ENCODE results near the gene ARSK.

DNA sequence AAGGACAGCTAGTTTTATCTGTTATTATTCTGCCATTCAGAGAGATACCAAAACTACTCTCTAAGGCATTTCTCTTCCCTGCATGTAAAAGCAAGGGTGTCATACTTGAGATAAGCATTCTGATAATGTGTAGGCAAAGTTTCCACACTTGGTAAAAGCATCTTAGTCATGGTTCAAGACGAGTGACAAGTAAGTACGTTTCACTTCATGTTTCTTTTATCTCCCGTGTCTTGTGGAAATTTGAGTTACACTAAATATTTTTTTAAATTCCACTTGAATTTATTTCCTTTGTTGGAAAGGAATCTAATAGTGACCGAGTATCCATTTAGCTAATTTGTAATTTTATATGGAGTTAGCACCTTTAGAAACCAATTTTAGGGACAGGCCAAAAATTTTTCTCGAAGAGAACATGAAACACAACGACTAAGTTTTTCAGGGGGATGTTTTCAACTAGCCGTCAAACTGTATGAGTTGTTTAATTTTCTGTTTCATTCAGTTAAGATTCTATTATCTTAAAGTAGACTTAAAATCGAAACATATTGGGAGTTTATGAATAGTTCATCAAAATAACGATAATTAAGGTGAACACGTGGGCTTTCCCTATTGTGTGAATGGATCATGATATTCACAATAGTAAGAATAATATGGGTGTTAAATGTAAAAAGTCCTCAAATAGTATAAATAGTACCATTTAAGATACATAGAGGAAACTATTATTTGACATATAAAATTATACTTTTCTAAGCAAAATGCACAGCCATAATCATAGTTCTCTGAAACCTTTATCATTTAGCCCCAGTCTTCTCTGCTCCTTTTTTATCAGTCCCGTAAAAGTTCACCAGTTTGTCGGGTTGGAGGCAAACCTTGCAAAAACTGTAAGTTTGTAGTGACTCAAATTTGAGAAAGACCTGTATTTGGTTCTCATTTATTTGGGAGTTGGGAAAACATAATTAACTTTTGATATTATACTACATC, 93.3 kb downstream of the ARSK start:
- TF ChIP-seq, protein P1, sequence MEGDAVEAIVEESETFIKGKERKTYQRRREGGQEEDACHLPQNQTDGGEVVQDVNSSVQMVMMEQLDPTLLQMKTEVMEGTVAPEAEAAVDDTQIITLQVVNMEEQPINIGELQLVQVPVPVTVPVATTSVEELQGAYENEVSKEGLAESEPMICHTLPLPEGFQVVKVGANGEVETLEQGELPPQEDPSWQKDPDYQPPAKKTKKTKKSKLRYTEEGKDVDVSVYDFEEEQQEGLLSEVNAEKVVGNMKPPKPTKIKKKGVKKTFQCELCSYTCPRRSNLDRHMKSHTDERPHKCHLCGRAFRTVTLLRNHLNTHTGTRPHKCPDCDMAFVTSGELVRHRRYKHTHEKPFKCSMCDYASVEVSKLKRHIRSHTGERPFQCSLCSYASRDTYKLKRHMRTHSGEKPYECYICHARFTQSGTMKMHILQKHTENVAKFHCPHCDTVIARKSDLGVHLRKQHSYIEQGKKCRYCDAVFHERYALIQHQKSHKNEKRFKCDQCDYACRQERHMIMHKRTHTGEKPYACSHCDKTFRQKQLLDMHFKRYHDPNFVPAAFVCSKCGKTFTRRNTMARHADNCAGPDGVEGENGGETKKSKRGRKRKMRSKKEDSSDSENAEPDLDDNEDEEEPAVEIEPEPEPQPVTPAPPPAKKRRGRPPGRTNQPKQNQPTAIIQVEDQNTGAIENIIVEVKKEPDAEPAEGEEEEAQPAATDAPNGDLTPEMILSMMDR (IDR thresholded peaks at IDR 0.05), result no peak
- no peak for TF ChIP-seq POLR2A (IDR thresholded peaks at IDR 0.05)
